Stimulated activated naive B cell treated with anti-CD40 and anti-IgM and Interleukin-4, amounts not matched to agents 10 μg/mL and 1 μg/mL and 100 μg/mL, for 72 hours (primary cell): ENCODE results near the gene KHK.

ENCODE experiments used
- ATAC-seq, 2 donors: fragments of 150-1000 bp; cut with Tn5 transposase; replicated peaks; 2 replicates each; pipeline ENCODE4 v1.10.0; 2021; ENCODE audit warnings: moderate library complexity in 1 of 2
- DNase-seq: peaks from one replicate; pipeline ENCODE4 v3.0.0; 2021
- H3K27ac Mint-ChIP-seq: one replicate; pipeline ENCODE4 v1.8.0; 2022; ENCODE audit warnings: mild to moderate bottlenecking, mixed read lengths
- H3K27me3 Mint-ChIP-seq, 2 donors: one replicate each; pipeline ENCODE4 v1.8.0; 2022; ENCODE audit warnings: mixed read lengths in 2 of 2
- H3K36me3 Mint-ChIP-seq, 2 donors: one replicate each; pipeline ENCODE4 v1.8.0; 2022; ENCODE audit warnings: mixed read lengths in 2 of 2, mild to moderate bottlenecking in 1 of 2
- H3K4me1 Mint-ChIP-seq, 2 donors: one replicate each; pipeline ENCODE4 v1.8.0; 2022; ENCODE audit warnings: mixed read lengths in 2 of 2, mild to moderate bottlenecking in 1 of 2
- H3K4me3 Mint-ChIP-seq, 2 donors: one replicate each; pipeline ENCODE4 v1.8.0; 2022; ENCODE audit warnings: mild to moderate bottlenecking in 2 of 2, mixed read lengths in 2 of 2, moderate library complexity in 1 of 2
- H3K9me3 Mint-ChIP-seq, 2 donors: one replicate each; pipeline ENCODE4 v1.8.0; 2022; ENCODE audit warnings: mixed read lengths in 2 of 2, mild to moderate bottlenecking in 1 of 2

KHK gene

GRCh38 chr2:27128668-27129571, 42.3 kb downstream of the KHK start:
- peaks cover 22 to 32% of the 10 kb centered on the region in 2 donors for H3K36me3 Mint-ChIP-seq
- no peak for DNase-seq
- no peak overlapping the region for H3K4me3 Mint-ChIP-seq
- H3K27me3 Mint-ChIP-seq = no peaks in the 10 kb centered on the region
- H3K27ac Mint-ChIP-seq = no peak overlapping the region
- no peak for ATAC-seq
- peaks cover 16 to 28% of the 10 kb centered on the region in 2 donors for H3K4me1 Mint-ChIP-seq
- H3K9me3 Mint-ChIP-seq = no peaks in the 10 kb centered on the region

- Mint-ChIP-seq H3K4me1 (peaks cover 19 to 38% of the 10 kb centered on the region in 2 donors), H3K4me3 (no peak overlapping the region), H3K27ac (no peak overlapping the region), H3K9me3 (no peaks in the 10 kb centered on the region), H3K36me3 (peaks cover 24 to 36% of the 10 kb centered on the region in 2 donors), H3K27me3 (no peaks in the 10 kb centered on the region)
- no peak for ATAC-seq
- no peak for DNase-seq
Measured at GRCh38 chr2:27130396-27130795, 43.8 kb downstream of the KHK start.

- peaks cover 22 to 43% of the 10 kb centered on the region in 2 donors for H3K4me1 Mint-ChIP-seq
- no peaks in the 10 kb centered on the region for H3K9me3 Mint-ChIP-seq
- H3K36me3 Mint-ChIP-seq = peaks cover 24 to 36% of the 10 kb centered on the region in 2 donors
- H3K4me3 Mint-ChIP-seq = no peak overlapping the region
- H3K27me3 Mint-ChIP-seq = no peaks in the 10 kb centered on the region
- DNase-seq = no peak
- no peak for ATAC-seq
- H3K27ac Mint-ChIP-seq = no peak overlapping the region
Measured at GRCh38 chr2:27131429-27131828, 44.9 kb downstream of the KHK start.

GRCh38 chr2:27133195-27133875, 46.8 kb downstream of the KHK start:
- ATAC-seq = peak in 1 of 2 donors; percentile 13
- H3K4me1 Mint-ChIP-seq = peaks cover 22 to 43% of the 10 kb centered on the region in 2 donors
- peak overlapping the region; percentile 73 for H3K27ac Mint-ChIP-seq
- peaks cover 24 to 36% of the 10 kb centered on the region in 2 donors for H3K36me3 Mint-ChIP-seq
- DNase-seq = no peak
- H3K9me3 Mint-ChIP-seq = no peaks in the 10 kb centered on the region
- H3K27me3 Mint-ChIP-seq = no peaks in the 10 kb centered on the region
- peak overlapping the region; percentile 89 to 95 for H3K4me3 Mint-ChIP-seq

GRCh38 chr2:27133905-27134780, 47.6 kb downstream of the KHK start, which contains the start of gene PREB:
Gene PREB (minus strand): TSS chr2:27134636. CDS start chr2:27134421, 215 bp downstream.
- H3K27ac Mint-ChIP-seq = peak within 1 kb of the TSS; percentile 98
- ATAC-seq = peak; percentile 94 to 95
- no peaks in the 10 kb centered on the region for H3K9me3 Mint-ChIP-seq
- H3K27me3 Mint-ChIP-seq = no peaks in the 10 kb centered on the region
- H3K4me1 Mint-ChIP-seq = peaks cover 20 to 43% of the 10 kb centered on the region in 2 donors
- peak within 1 kb of the TSS; percentile 89 to 95 for H3K4me3 Mint-ChIP-seq
- DNase-seq = peak; percentile 99
- peaks cover 23 to 36% of the 10 kb centered on the region in 2 donors for H3K36me3 Mint-ChIP-seq

- peak overlapping the region; percentile 98 for H3K27ac Mint-ChIP-seq
- H3K9me3 Mint-ChIP-seq = no peaks in the 10 kb centered on the region
- no peaks in the 10 kb centered on the region for H3K27me3 Mint-ChIP-seq
- H3K4me1 Mint-ChIP-seq = peaks cover 19 to 37% of the 10 kb centered on the region in 2 donors
- no peak for DNase-seq
- peak overlapping the region; percentile 89 to 95 for H3K4me3 Mint-ChIP-seq
- H3K36me3 Mint-ChIP-seq = peaks cover 19 to 29% of the 10 kb centered on the region in 2 donors
- no peak for ATAC-seq
Measured at GRCh38 chr2:27134781-27135477, 48.4 kb downstream of the KHK start.

GRCh38 chr2:27135478-27135955, 48.9 kb downstream of the KHK start:
- ATAC-seq = no peak
- H3K4me3 Mint-ChIP-seq = peak overlapping the region; percentile 89 to 95
- no peaks in the 10 kb centered on the region for H3K9me3 Mint-ChIP-seq
- no peak for DNase-seq
- H3K27ac Mint-ChIP-seq = peak overlapping the region; percentile 89
- H3K4me1 Mint-ChIP-seq = peaks cover 19 to 37% of the 10 kb centered on the region in 2 donors
- H3K36me3 Mint-ChIP-seq = peaks cover 19 to 25% of the 10 kb centered on the region in 2 donors
- H3K27me3 Mint-ChIP-seq = no peaks in the 10 kb centered on the region

- no peak overlapping the region for H3K4me3 Mint-ChIP-seq
- no peak for DNase-seq
- H3K4me1 Mint-ChIP-seq = peaks cover 16 to 32% of the 10 kb centered on the region in 2 donors
- no peaks in the 10 kb centered on the region for H3K9me3 Mint-ChIP-seq
- no peaks in the 10 kb centered on the region for H3K27me3 Mint-ChIP-seq
- no peak overlapping the region for H3K27ac Mint-ChIP-seq
- no peak for ATAC-seq
- H3K36me3 Mint-ChIP-seq = peaks cover 10 to 15% of the 10 kb centered on the region in 2 donors
Measured at GRCh38 chr2:27136751-27137150, 50.2 kb downstream of the KHK start.

GRCh38 chr2:27137322-27137935, 50.9 kb downstream of the KHK start:
- Mint-ChIP-seq H3K27me3 (no peaks in the 10 kb centered on the region), H3K27ac (no peak overlapping the region), H3K4me3 (no peak overlapping the region), H3K36me3 (peaks cover 9 to 12% of the 10 kb centered on the region in 2 donors), H3K4me1 (peaks cover 16 to 32% of the 10 kb centered on the region in 2 donors), H3K9me3 (no peaks in the 10 kb centered on the region)
- no peak for ATAC-seq
- no peak for DNase-seq

- H3K36me3 Mint-ChIP-seq = peaks cover 5 to 8% of the 10 kb centered on the region in 2 donors
- H3K4me1 Mint-ChIP-seq = peaks cover 12 to 26% of the 10 kb centered on the region in 2 donors
- no peak overlapping the region for H3K27ac Mint-ChIP-seq
- H3K27me3 Mint-ChIP-seq = peaks cover 0 to 3% of the 10 kb centered on the region in 2 donors
- no peak overlapping the region for H3K4me3 Mint-ChIP-seq
- DNase-seq = no peak
- peaks cover 0 to under 1% of the 10 kb centered on the region in 2 donors for H3K9me3 Mint-ChIP-seq
- no peak for ATAC-seq
Measured at GRCh38 chr2:27138111-27138510, 51.5 kb downstream of the KHK start.

- DNase-seq = no peak
- H3K4me1 Mint-ChIP-seq = peaks cover 8 to 16% of the 10 kb centered on the region in 2 donors
- H3K4me3 Mint-ChIP-seq = no peak within 1 kb of the TSS
- peaks cover 0 to 2% of the 10 kb centered on the region in 2 donors for H3K9me3 Mint-ChIP-seq
- H3K27me3 Mint-ChIP-seq = peaks cover 0 to 15% of the 10 kb centered on the region in 2 donors
- H3K27ac Mint-ChIP-seq = no peak within 1 kb of the TSS
- ATAC-seq = no peak
- H3K36me3 Mint-ChIP-seq = peaks cover 2 to 3% of the 10 kb centered on the region in 2 donors
Measured at GRCh38 chr2:27139310-27139709, 52.7 kb downstream of the KHK start, which contains the start of gene PRR30. Gene PRR30 (minus strand): TSS chr2:27139410. CDS start chr2:27138329, 1,081 bp downstream.

GRCh38 chr2:27143285-27143684, 56.7 kb downstream of the KHK start:
- H3K27me3 Mint-ChIP-seq = peaks cover 9 to 30% of the 10 kb centered on the region in 2 donors
- ATAC-seq (no peak), DNase-seq (no peak)
- no peaks in the 10 kb centered on the region for H3K36me3 Mint-ChIP-seq
- H3K4me3 Mint-ChIP-seq = no peak overlapping the region
- H3K9me3 Mint-ChIP-seq = peaks cover 0 to 2% of the 10 kb centered on the region in 2 donors
- no peaks in the 10 kb centered on the region for H3K4me1 Mint-ChIP-seq
- no peak overlapping the region for H3K27ac Mint-ChIP-seq

- H3K9me3 Mint-ChIP-seq = peaks cover 0 to 2% of the 10 kb centered on the region in 2 donors
- H3K4me3 Mint-ChIP-seq = no peak overlapping the region
- peaks cover 12 to 30% of the 10 kb centered on the region in 2 donors for H3K27me3 Mint-ChIP-seq
- no peaks in the 10 kb centered on the region for H3K4me1 Mint-ChIP-seq
- DNase-seq (no peak), ATAC-seq (no peak)
- H3K27ac Mint-ChIP-seq = no peak overlapping the region
- no peaks in the 10 kb centered on the region for H3K36me3 Mint-ChIP-seq
Measured at GRCh38 chr2:27145682-27146081, 59.1 kb downstream of the KHK start.
